H9 (cell line): ENCODE data around the gene NR1H2. TPM values are rescaled to one million over a fixed set of nuclear protein-coding genes. Genes with fewer than 3 reads are reported as not detected.

ENCODE experiments used
- DNase-seq: peaks from one replicate; pipeline ENCODE4 v3.0.0-alpha.2; 2017
- H2AFZ ChIP-seq: one replicate; pipeline ENCODE4 v1.6.1; 2013; ENCODE audit warnings: mild to moderate bottlenecking, low read length, control low read depth, moderate library complexity
- H2AK5ac ChIP-seq: 2 replicates; pipeline ENCODE4 v1.6.1; 2013; ENCODE audit warnings: low read length, control low read depth, mixed read lengths; ENCODE audit not compliant: insufficient read length
- H2BK120ac ChIP-seq: one replicate; pipeline ENCODE4 v1.6.1; 2013; ENCODE audit warnings: low read depth, mild to moderate bottlenecking, low read length, control low read depth, inconsistent platforms; ENCODE audit not compliant: poor library complexity, severe bottlenecking
- H2BK12ac ChIP-seq: 2 replicates; pipeline ENCODE4 v1.6.1; 2013; ENCODE audit warnings: low read length, control low read depth, mixed read lengths, low read depth; ENCODE audit not compliant: insufficient read length
- H2BK15ac ChIP-seq: 2 replicates; pipeline ENCODE4 v1.6.1; 2013; ENCODE audit warnings: low read depth, low read length, control low read depth
- H2BK20ac ChIP-seq: one replicate; pipeline ENCODE4 v1.6.1; 2013; ENCODE audit warnings: low read depth, mild to moderate bottlenecking, low read length, control low read depth, inconsistent platforms; ENCODE audit not compliant: poor library complexity, severe bottlenecking
- H2BK5ac ChIP-seq: 2 replicates; pipeline ENCODE4 v1.6.1; 2013; ENCODE audit warnings: low read length, control low read depth, mixed read lengths; ENCODE audit not compliant: insufficient read length
- H3K14ac ChIP-seq: 2 replicates; pipeline ENCODE4 v1.6.1; 2013; ENCODE audit warnings: low read length, control low read depth; ENCODE audit not compliant: insufficient read depth
- H3K18ac ChIP-seq: 2 replicates; pipeline ENCODE4 v1.6.1; 2013; ENCODE audit warnings: low read depth, mild to moderate bottlenecking, mixed read lengths, low read length, control low read depth; ENCODE audit not compliant: insufficient read length
- H3K23ac ChIP-seq: 2 replicates; pipeline ENCODE4 v1.6.1; 2013; ENCODE audit warnings: low read length, control low read depth, mixed read lengths, low read depth; ENCODE audit not compliant: insufficient read length
- H3K23me2 ChIP-seq: 2 replicates; pipeline ENCODE4 v1.6.1; 2013; ENCODE audit warnings: low read depth, mild to moderate bottlenecking, mixed read lengths, low read length, control low read depth; ENCODE audit not compliant: insufficient read length, poor library complexity, severe bottlenecking
- H3K27ac ChIP-seq: 2 replicates; pipeline ENCODE4 v1.5.1; 2013; ENCODE audit warnings: low read length, control low read depth, mixed read lengths, low read depth; ENCODE audit not compliant: insufficient read length
- H3K27me3 ChIP-seq: 2 replicates; pipeline ENCODE4 v1.6.1; 2013; ENCODE audit warnings: low read length, control low read depth, inconsistent platforms; ENCODE audit not compliant: insufficient read depth
- H3K4ac ChIP-seq: 2 replicates; pipeline ENCODE4 v1.6.1; 2013; ENCODE audit warnings: low read depth, mild to moderate bottlenecking, control low read depth, inconsistent platforms, low read length, moderate library complexity
- H3K4me1 ChIP-seq: 2 replicates; pipeline ENCODE4 v1.6.1; 2013; ENCODE audit warnings: low read length, control low read depth, inconsistent platforms; ENCODE audit not compliant: insufficient read depth
- H3K4me2 ChIP-seq: 2 replicates; pipeline ENCODE4 v1.6.1; 2013; ENCODE audit warnings: low read length, control low read depth, mixed read lengths; ENCODE audit not compliant: insufficient read length, insufficient read depth
- H3K56ac ChIP-seq: 2 replicates; pipeline ENCODE4 v1.6.1; 2013; ENCODE audit warnings: low read depth, mild to moderate bottlenecking, mixed read lengths, low read length, control low read depth; ENCODE audit not compliant: insufficient read length
- H3K79me1 ChIP-seq: 2 replicates; pipeline ENCODE4 v1.6.1; 2013; ENCODE audit warnings: low read depth, mild to moderate bottlenecking, moderate library complexity, low read length, control low read depth, inconsistent platforms; ENCODE audit not compliant: insufficient read depth, poor library complexity, severe bottlenecking
- H3K79me2 ChIP-seq: 2 replicates; pipeline ENCODE4 v1.6.1; 2013; ENCODE audit warnings: low read length, control low read depth, inconsistent platforms; ENCODE audit not compliant: insufficient read depth
- H3K9ac ChIP-seq: 2 replicates; pipeline ENCODE4 v1.6.1; 2013; ENCODE audit warnings: low read length, control low read depth, mixed read lengths; ENCODE audit not compliant: insufficient read length; ENCODE audit errors: extremely low read depth
- H3K9me3 ChIP-seq: one replicate; pipeline ENCODE4 v1.6.1; 2013; ENCODE audit warnings: low read depth, low read length, inconsistent platforms; ENCODE audit not compliant: control insufficient read depth
- H3T11ph ChIP-seq: one replicate; pipeline ENCODE4 v1.6.1; 2013; ENCODE audit warnings: mild to moderate bottlenecking, low read length, control low read depth, inconsistent platforms
- H4K20me1 ChIP-seq: one replicate; pipeline ENCODE4 v1.6.1; 2013; ENCODE audit not compliant: control insufficient read depth, insufficient read length, insufficient read depth
- H4K5ac ChIP-seq: 2 replicates; pipeline ENCODE4 v1.6.1; 2013; ENCODE audit warnings: low read depth, mild to moderate bottlenecking, mixed read lengths, low read length, control low read depth; ENCODE audit not compliant: insufficient read length
- H4K8ac ChIP-seq: replicated peaks from 2 replicates; pipeline ENCODE4 v1.6.1; 2013; ENCODE audit warnings: low read length, control low read depth, mixed read lengths, low read depth; ENCODE audit not compliant: insufficient read length
- H4K91ac ChIP-seq: 2 replicates; pipeline ENCODE4 v1.6.1; 2013; ENCODE audit warnings: low read depth, mild to moderate bottlenecking, moderate library complexity, mixed read lengths, low read length, control low read depth; ENCODE audit not compliant: insufficient read length
- H3K27ac Mint-ChIP-seq, 3 experiments: 2 replicates in 2 of 3; 3 replicates in 1 of 3; pipeline ENCODE4 v1.8.0; 2020 to 2021; ENCODE audit warnings: mixed read lengths in 3 of 3, mild to moderate bottlenecking in 1 of 3, moderate library complexity in 1 of 3
- H3K27me3 Mint-ChIP-seq: 2 replicates; pipeline ENCODE4 v1.8.0; 2021; ENCODE audit warnings: low read depth, mild to moderate bottlenecking, moderate library complexity, mixed read lengths
- H3K36me3 Mint-ChIP-seq, 3 experiments: 2 replicates in 2 of 3; 3 replicates in 1 of 3; pipeline ENCODE4 v1.8.0; 2020 to 2021; ENCODE audit warnings: low read depth in 3 of 3, mixed read lengths in 3 of 3; ENCODE audit not compliant: insufficient read depth in 1 of 3
- H3K4me1 Mint-ChIP-seq, 2 experiments: 2 replicates each; pipeline ENCODE4 v1.8.0; 2020; ENCODE audit warnings: mixed read lengths in 2 of 2
- H3K4me3 Mint-ChIP-seq, 2 experiments: 2 replicates in 1 of 2; 3 replicates in 1 of 2; pipeline ENCODE4 v1.8.0; 2020 to 2021; ENCODE audit warnings: mild to moderate bottlenecking in 2 of 2, mixed read lengths in 2 of 2, moderate library complexity in 1 of 2
- H3K9me3 Mint-ChIP-seq, 2 experiments: 2 replicates in 1 of 2; 3 replicates in 1 of 2; pipeline ENCODE4 v1.8.0; 2020; ENCODE audit warnings: mild to moderate bottlenecking in 2 of 2, mixed read lengths in 2 of 2, moderate library complexity in 1 of 2
- CTCF ChIP-seq: fragments of 200-600 bp; sonication (generic); conservative IDR thresholded peaks from 3 replicates; pipeline ENCODE4 v1.8.0; 2021; ENCODE audit warnings: antibody characterized with exemption, mild to moderate bottlenecking
- WGBS: extraction: QIAGEN DNeasy Blood & Tissue Kit; methylation state at CpG from one replicate; pipeline ENCODE4 v1.1.7; 2013; ENCODE audit warnings: missing lambda C conversion rate, low lambda C conversion rate, mixed read lengths; ENCODE audit not compliant: insufficient read length; ENCODE audit errors: extremely low coverage; 5-methylcytosine and 5-hydroxymethylcytosine counted together
- total RNA-seq: library from RNA; stranded (reverse); gene quantifications from 2 replicates; pipeline ENCODE4 v1.2.1, GENCODE V29; 2021

Gene NR1H2
- total RNA-seq, 1 experiment from 2014 or later, result 33.2 TPM

- Histone ChIP-seq H3K27ac (no peak overlapping the region), H3K18ac (no peak overlapping the region), H2AK5ac (no peak overlapping the region), H4K20me1 (no peaks in the 10 kb centered on the region), H3K56ac (no peak overlapping the region), H3K23ac (no peak overlapping the region), H2AFZ (no peak overlapping the region), H3K4me2 (no peak overlapping the region), H2BK15ac (no peak overlapping the region), H3K23me2 (peaks cover 15% of the 10 kb centered on the region), H4K5ac (no peak overlapping the region), H3K4me1 (no peaks in the 10 kb centered on the region), H3K4ac (no peak overlapping the region), H2BK5ac (no peak overlapping the region), H3K79me2 (peaks cover 3% of the 10 kb centered on the region; the same call in 1 of the 2 replicates), H3K27me3 (no peaks in the 10 kb centered on the region), H2BK12ac (no peak overlapping the region), H3T11ph (no peak overlapping the region), H2BK120ac (no peak overlapping the region), H3K14ac (no peak overlapping the region), H2BK20ac (no peak overlapping the region), H3K79me1 (no peaks in the 10 kb centered on the region), H4K8ac (no peak overlapping the region), H3K9me3 (no peaks in the 10 kb centered on the region), H4K91ac (no peak overlapping the region), H3K9ac (no peak overlapping the region)
- peak; percentile 40 for DNase-seq
- Mint-ChIP-seq H3K4me1 (peaks cover 24 to 29% of the 10 kb centered on the region in 2 experiments), H3K9me3 (peaks cover 0 to 3% of the 10 kb centered on the region in 2 experiments; a peak in 2 of 5 replicates), H3K27ac (no peak overlapping the region), H3K36me3 (peaks cover 12 to 36% (median 17%) of the 10 kb centered on the region in 3 experiments), H3K4me3 (no peak overlapping the region), H3K27me3 (peaks cover 9% of the 10 kb centered on the region)
- no peak for TF ChIP-seq CTCF
- WGBS, result no CpG with 5 or more reads among the region's 42 CpGs
Observed at GRCh38 chr19:50417111-50418081, 41.1 kb downstream of the NR1H2 start.
